GM13977 (cell line): ENCODE data around the gene ADCY9.

Source experiments
- DNase-seq: peaks from one replicate; pipeline ENCODE4 v3.0.0; 2012; ENCODE audit warnings: low spot score
- in situ Hi-C: fragments of 300-500 bp; cut with MboI; formaldehyde crosslinking; loops from one replicate; pipeline ENCODE4 v1.12.0; 2022; ENCODE audit warnings: low sequenced_read_pairs, low pct_unique_long_range_greater_than_20kb, mixed read lengths, inconsistent platforms; ENCODE audit not compliant: unreplicated experiment
- TF ChIP-seq, protein P1 (sequence below): IDR thresholded peaks from 2 replicates; pipeline ENCODE4 v1.5.1; 2012; ENCODE audit warnings: mild to moderate bottlenecking, control low read depth; ENCODE audit not compliant: insufficient read depth; ENCODE audit errors: extremely low read depth, missing control alignments

Gene ADCY9

DNA sequence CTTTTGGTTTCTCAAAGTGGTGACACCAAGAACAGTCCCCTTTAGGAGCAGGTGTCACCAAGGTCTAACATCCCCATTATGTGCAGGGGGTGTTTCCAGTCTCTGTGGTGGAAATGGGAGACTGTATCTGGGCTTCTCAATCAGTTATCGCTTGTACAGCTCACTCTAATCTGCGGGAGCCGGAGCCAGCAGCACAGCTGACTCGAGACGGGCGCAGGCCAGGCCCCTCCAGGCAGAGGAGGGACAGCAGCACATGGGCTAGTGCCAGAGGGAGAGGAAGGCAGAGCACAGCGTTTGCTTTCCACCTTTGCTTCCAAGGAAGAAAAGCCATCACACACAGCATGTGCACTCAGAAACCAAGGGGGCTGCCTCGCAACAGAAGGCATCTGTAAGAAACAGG is 144.5 kb downstream of the ADCY9 start:
- DNase-seq, result no peak
- in situ Hi-C loops, result no loop called here
- TF ChIP-seq, protein P1, sequence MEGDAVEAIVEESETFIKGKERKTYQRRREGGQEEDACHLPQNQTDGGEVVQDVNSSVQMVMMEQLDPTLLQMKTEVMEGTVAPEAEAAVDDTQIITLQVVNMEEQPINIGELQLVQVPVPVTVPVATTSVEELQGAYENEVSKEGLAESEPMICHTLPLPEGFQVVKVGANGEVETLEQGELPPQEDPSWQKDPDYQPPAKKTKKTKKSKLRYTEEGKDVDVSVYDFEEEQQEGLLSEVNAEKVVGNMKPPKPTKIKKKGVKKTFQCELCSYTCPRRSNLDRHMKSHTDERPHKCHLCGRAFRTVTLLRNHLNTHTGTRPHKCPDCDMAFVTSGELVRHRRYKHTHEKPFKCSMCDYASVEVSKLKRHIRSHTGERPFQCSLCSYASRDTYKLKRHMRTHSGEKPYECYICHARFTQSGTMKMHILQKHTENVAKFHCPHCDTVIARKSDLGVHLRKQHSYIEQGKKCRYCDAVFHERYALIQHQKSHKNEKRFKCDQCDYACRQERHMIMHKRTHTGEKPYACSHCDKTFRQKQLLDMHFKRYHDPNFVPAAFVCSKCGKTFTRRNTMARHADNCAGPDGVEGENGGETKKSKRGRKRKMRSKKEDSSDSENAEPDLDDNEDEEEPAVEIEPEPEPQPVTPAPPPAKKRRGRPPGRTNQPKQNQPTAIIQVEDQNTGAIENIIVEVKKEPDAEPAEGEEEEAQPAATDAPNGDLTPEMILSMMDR, result no peak

DNA sequence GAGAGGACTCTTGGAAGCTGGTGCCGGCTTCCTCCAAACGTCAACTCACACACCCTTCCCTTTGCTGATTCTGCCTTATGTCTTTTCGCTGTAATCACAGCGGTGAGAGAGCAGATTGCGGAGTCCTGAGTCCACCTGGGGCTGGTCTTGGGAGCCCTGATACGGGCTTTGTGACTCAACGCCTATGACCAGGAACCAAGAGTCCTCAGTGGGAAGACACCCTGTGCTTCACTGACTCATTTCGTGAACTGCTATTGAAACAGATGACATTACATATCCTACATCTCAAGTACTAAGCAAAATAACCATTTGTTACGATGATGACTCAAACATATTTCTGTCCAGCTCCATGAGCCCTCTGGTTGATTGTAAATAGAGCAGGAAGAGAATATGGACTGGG is 145.0 kb downstream of the ADCY9 start:
- TF ChIP-seq, protein P1, result no peak
- in situ Hi-C loops, result no loop called here
- peak; percentile 74 for DNase-seq

DNA sequence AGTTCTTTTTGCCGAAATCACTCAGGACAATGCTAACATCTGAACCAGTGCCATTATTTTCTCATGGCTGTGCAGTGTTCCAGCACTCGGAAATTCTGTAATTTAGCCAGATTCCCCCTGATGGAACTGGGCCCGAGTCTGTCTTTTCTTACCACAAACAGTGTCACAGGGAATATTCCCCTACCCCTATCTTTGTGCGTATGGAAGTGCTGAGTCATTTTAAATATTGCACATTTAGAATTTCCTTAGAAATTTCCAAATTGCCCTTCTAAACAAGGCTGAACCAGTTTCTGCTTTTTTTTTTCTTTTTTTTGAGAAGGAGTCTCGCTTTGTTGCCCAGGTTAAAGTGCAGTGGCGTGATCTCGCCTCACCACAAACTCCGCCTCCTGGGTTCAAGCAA is 147.7 kb downstream of the ADCY9 start:
- TF ChIP-seq, protein P1, result no peak
- in situ Hi-C loops, result no loop called here

DNA sequence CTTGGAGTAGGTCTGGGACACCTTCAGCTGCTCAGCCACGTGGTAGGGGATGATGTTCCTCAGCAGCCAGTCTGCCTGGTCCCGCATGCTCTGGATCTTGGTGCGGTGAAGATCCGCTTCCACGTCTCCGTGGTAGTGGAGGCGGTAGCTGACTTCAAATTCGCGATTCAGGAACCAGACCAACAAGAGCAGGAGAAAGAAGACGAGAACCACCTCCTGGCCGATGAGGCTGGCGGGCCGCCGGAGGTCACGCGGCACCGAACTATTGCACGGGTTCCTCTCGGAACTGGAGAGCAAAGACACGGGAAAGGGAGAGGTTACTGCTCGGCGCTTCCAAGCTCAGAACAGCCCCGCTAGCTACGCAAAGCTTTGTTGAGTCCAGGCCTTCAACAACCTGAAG is 149.6 kb downstream of the ADCY9 start:
- TF ChIP-seq, protein P1, result no peak
- no peak for DNase-seq
- in situ Hi-C loops, result no loop called here

More for the DNA sequence above, 147.7 kb downstream of the ADCY9 start:
- no peak for DNase-seq

DNA sequence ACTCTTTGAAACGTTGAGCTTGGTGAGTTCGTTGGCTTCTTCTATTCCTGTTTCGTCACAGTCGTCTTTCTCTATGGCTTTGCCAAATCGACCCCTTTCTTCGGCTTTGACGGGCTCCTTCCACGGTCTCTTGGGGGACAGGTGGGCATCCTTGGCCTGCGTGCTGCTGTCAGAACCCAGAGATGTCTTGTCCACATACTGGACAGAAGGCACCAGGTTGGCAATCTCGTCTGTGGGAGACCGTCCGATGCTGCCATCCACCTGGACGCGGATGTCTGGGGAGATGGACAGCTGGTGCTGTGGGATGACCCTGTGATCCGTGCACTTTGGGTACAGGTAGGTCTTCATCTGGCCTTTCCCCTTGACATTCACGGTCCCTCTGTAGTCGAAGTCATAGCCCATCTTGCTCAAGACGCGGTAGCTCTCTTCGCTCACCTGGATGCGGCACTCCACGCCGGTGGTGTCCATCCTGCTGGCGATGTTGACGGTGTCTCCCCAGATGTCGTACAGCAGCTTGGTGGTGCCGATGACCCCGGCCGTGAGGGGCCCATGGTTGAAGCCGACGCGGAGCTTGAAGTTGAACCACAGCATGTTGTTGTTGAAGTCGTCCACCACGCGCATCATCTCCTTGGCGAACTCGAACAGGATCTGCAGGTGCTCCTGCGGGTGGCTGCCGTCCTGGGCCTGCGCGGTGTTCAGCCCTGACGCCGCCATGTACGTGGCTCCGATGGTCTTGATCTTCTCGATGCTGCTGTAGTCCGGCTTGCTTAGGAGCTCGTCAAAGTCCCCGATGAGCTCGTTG is 150.3 kb downstream of the ADCY9 start:
- TF ChIP-seq, protein P1, result no peak
- in situ Hi-C loops, result no loop called here
- DNase-seq, result no peak

DNA sequence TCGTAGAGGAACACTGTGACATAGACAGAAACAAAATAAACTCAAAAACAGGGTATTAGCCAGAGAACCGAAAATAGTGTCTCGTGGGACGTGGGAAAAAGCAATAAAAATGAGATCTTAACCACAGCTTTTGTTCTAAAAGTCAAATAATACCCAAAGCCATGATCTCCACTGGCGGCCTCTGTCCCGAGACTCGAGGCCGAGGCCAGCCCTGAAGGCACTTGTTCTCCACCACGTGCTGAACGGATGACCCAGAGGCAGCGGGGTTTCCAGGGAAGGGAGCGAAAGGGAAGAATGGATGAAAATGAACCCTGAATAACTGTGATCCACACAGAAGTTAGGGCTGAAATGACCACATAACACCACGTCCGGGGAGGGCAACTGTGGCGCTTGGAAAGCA is 150.9 kb downstream of the ADCY9 start:
- in situ Hi-C loops, result no loop called here
- no peak for DNase-seq
- TF ChIP-seq, protein P1, result no peak
